Measurements from ENCODE around the gene KRT4. TPM values are rescaled to one million over a fixed set of nuclear protein-coding genes. Genes with fewer than 3 reads are reported as not detected.

Gene KRT4
- total RNA-seq, 2 experiments from 2014 or later = 0.11 to 0.16 TPM

DNA sequence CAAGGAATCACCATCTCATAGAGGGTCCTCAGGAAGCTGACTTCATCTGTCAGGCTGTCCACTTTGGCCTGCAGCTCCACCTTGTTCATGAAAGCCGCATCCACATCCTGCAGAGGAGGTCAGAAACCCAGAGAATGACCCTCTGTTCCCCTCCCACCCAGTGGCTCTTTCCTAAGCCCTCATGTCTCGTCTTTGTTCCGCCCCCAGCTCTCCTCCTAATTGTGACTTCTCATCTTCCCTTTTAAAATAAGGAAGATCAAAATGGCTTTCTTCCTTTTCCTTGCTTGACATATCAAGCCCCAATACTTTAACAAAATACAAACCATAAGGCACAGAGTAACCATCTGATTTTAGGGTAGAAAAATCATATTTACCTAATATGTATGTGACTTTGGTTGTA, 41.1 kb downstream of the KRT4 start:
- H3K9me3 Mint-ChIP-seq = no peaks in the 10 kb centered on the region
- ChIA-PET POLR2A (no interaction called here), CTCF (interaction anchor here (1.8 to 2.1 kb wide), 2 partner anchors 112 to 189 kb away, joined by 5 to 6 read pairs; no protein-coding TSS in a partner anchor)
- ATAC-seq = no peak
- TF ChIP-seq, protein P1, sequence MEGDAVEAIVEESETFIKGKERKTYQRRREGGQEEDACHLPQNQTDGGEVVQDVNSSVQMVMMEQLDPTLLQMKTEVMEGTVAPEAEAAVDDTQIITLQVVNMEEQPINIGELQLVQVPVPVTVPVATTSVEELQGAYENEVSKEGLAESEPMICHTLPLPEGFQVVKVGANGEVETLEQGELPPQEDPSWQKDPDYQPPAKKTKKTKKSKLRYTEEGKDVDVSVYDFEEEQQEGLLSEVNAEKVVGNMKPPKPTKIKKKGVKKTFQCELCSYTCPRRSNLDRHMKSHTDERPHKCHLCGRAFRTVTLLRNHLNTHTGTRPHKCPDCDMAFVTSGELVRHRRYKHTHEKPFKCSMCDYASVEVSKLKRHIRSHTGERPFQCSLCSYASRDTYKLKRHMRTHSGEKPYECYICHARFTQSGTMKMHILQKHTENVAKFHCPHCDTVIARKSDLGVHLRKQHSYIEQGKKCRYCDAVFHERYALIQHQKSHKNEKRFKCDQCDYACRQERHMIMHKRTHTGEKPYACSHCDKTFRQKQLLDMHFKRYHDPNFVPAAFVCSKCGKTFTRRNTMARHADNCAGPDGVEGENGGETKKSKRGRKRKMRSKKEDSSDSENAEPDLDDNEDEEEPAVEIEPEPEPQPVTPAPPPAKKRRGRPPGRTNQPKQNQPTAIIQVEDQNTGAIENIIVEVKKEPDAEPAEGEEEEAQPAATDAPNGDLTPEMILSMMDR (IDR thresholded peaks at IDR 0.05) = no peak
- H3K27ac Mint-ChIP-seq = no peak overlapping the region
- no peaks in the 10 kb centered on the region for H3K36me3 Mint-ChIP-seq (ENCODE audit: low read depth)
- no peaks in the 10 kb centered on the region for H3K4me1 Mint-ChIP-seq (ENCODE audit: low read depth)
- DNase-seq = no peak
- no peak overlapping the region for H3K4me3 Mint-ChIP-seq
- intact Hi-C loops (cut with micrococcal nuclease) = no loop called here
- peaks cover 3% of the 10 kb centered on the region for H3K27me3 Mint-ChIP-seq

GRCh38 chr12:52772188-52772587, 41.7 kb downstream of the KRT4 start:
- no peaks in the 10 kb centered on the region for H3K4me1 Mint-ChIP-seq (ENCODE audit: low read depth)
- CTCF ChIA-PET = interaction anchor here (1.1 to 2.1 kb wide), 3 partner anchors 108 to 189 kb away, joined by 3 to 6 read pairs (median 5); no protein-coding TSS in a partner anchor
- TF ChIP-seq, protein P1 (IDR thresholded peaks at IDR 0.05) = no peak

DNA sequence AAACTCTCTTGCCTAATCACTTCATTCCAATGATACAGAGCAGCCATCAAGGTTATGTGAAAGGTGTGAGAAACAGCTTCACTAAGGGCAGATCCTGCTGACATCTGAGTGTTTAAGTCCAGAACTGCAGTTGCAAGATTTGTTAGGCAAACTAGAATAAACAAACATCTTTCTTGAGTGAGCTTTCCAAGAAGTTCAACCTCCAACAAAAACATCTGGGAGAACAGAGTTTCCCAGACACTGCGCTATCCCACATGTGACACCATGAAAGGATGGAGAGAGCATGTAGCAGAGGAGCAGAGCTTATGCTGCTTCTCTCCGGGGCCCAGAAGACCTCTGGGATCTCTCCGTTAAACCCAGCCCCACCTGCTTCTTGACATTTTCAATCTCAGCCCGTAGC, 42.4 kb downstream of the KRT4 start:
- Mint-ChIP-seq H3K4me1 (ENCODE audit: low read depth) (no peaks in the 10 kb centered on the region), H3K9me3 (no peaks in the 10 kb centered on the region), H3K4me3 (no peak overlapping the region), H3K36me3 (ENCODE audit: low read depth) (no peaks in the 10 kb centered on the region), H3K27me3 (peaks cover 3% of the 10 kb centered on the region), H3K27ac (no peak overlapping the region)
- TF ChIP-seq, protein P1 (IDR thresholded peaks at IDR 0.05) = no peak
- DNase-seq (no peak), ATAC-seq (no peak)
- POLR2A ChIA-PET = no interaction called here
- CTCF ChIA-PET = interaction anchor here (1.1 kb wide), 1 partner anchor 109 kb away, joined by 3 read pairs; no protein-coding TSS in a partner anchor
- intact Hi-C loops (cut with micrococcal nuclease) = no loop called here

More at GRCh38 chr12:52772188-52772587, 41.7 kb downstream of the KRT4 start:
- POLR2A ChIA-PET = no interaction called here
- H3K27me3 Mint-ChIP-seq = peaks cover 3% of the 10 kb centered on the region
- intact Hi-C loops (cut with micrococcal nuclease) = no loop called here
- no peaks in the 10 kb centered on the region for H3K36me3 Mint-ChIP-seq (ENCODE audit: low read depth)
- DNase-seq (no peak), ATAC-seq (no peak)
- no peaks in the 10 kb centered on the region for H3K9me3 Mint-ChIP-seq
- H3K27ac Mint-ChIP-seq = no peak overlapping the region
- no peak overlapping the region for H3K4me3 Mint-ChIP-seq

DNA sequence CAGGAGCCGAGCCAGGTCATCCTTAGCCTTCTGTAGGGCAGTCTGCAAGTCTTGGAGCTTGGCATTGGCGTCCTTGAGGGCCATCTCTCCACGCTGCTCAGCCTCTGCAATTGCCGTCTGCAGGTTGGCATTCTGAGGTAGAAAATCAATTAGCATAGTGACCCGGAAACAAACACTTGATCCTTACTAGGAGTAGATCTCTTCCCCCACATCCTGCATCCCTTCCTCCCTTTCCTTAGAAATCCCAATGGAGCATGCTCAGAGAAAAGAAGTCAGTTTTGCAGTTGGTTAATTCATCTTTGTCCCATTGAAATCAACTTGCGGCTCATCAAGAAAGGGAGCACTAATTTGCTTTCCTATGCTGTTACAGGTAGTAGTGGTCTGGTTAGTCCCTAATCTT, 42.8 kb downstream of the KRT4 start:
- no peaks in the 10 kb centered on the region for H3K9me3 Mint-ChIP-seq
- H3K36me3 Mint-ChIP-seq (ENCODE audit: low read depth) = no peaks in the 10 kb centered on the region
- ChIA-PET POLR2A (no interaction called here), CTCF (interaction anchor here (1.1 kb wide), 1 partner anchor 109 kb away, joined by 3 read pairs; no protein-coding TSS in a partner anchor)
- H3K27me3 Mint-ChIP-seq = peaks cover 3% of the 10 kb centered on the region
- H3K4me3 Mint-ChIP-seq = no peak overlapping the region
- DNase-seq (no peak), ATAC-seq (no peak)
- TF ChIP-seq, protein P1 (IDR thresholded peaks at IDR 0.05) = no peak
- no peak overlapping the region for H3K27ac Mint-ChIP-seq
- intact Hi-C loops (cut with micrococcal nuclease) = no loop called here
- no peaks in the 10 kb centered on the region for H3K4me1 Mint-ChIP-seq (ENCODE audit: low read depth)

DNA sequence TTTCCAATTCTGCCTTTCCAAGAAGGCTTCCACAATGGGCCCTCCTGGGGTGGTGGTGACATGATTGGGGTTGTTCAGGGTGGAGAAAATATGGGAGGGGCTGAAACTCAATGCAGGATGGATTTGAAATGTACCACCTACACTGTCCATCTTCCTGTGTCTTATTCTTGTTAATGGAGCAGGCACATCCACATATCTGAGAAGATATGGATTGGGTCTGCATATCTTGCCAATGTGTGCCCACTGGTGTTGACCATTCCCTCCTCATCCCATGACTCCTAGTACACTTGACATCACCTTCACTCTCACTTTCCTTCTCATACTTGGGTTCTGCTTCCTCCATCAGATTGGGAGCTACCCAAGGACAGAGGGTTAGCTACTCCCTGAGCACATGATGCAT, 44.0 kb downstream of the KRT4 start:
- Mint-ChIP-seq H3K36me3 (ENCODE audit: low read depth) (no peaks in the 10 kb centered on the region), H3K27me3 (peaks cover 3% of the 10 kb centered on the region), H3K4me3 (no peak overlapping the region), H3K9me3 (no peaks in the 10 kb centered on the region), H3K4me1 (ENCODE audit: low read depth) (no peaks in the 10 kb centered on the region), H3K27ac (no peak overlapping the region)
- intact Hi-C loops (cut with micrococcal nuclease) = no loop called here
- TF ChIP-seq, protein P1 (IDR thresholded peaks at IDR 0.05) = no peak
- ChIA-PET CTCF (no interaction called here), POLR2A (no interaction called here)
- ATAC-seq = no peak
- DNase-seq = no peak
